ENCODE measurements around the gene TSPO.

The TSPO gene

DNA sequence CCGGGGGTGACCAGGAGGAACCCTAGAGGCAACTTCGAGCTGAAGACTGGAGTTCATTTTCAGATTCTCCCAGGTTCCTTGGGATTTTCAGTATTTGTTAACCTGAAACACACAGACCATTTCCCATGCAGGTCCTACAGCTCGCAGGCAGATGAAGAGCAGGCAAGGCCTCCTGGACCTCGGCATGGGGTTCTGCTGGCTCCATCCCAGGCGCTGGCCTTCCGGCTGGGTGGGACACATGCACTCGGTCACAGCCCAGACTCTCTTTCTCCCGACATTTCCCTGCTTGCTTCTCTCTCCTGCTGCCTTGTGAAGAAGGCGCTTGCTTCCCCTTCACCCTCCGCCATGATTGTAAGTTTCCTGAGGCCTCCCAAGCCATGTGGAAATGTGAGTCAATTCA lies 51.0 kb downstream of the TSPO start:
- no peak for DNase-seq (ENCODE audit: low read depth in 2 of 2)

DNA sequence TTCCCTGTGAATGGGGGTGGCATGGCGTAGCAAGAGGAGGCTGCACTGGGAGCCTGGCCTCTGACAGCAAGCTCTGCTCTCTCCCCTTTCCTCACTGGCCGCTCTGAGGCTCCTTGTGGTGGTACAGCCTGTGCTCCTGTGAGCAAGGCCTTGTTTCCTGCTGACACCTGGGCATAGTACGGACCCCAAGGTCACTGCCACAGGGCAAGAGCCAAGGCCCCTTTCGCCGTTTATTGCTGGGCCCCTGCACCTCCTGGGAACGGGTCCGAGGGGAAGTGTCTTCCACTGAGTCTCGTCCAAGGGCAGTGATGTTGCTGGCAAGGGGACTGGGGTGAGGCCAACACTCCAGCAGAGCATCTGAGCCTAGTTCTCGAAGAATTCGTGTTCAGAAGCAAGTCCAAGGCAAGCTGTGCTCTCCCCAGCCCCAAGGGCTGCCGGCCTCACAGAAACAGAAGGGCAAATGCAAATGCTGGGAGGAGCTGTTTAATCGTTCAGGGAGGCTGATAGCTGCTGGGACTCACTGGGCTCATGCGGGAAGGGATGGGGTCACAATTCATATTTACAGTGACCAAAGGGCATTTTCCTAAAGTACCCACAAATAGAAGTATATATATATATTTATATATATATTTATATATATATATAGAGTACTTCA lies 51.5 kb downstream of the TSPO start:
- no peak for DNase-seq (ENCODE audit: low read depth in 2 of 2)

DNA sequence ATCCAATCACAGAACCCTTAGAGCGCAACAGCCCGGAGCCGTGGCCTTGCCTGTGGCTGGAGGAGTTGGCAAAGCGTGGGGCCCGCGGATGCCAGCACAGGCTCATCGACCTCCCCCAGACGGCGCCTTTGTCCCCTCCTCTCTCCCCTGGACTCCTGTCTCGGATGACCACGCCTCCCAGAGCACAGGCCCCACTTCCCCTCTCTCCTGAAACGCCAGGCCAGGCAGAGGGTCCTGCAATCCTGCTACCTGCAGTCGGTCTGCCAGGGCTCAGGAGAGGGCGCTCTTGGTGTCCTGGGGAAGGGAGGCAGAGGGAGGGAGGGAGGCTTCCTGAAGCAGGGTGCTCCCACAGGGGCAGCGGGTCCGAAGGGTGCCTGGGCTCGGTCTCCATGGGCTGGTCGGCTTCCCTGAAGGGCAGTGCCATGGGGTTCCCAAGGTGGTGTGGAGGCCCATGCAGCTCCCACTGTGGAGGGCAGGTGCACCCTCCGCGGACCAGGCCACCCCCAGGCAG lies 52.2 kb downstream of the TSPO start:
- no peak for DNase-seq (ENCODE audit: low read depth in 2 of 2)

- peak in 1 of 2 donors; percentile 6 for DNase-seq (ENCODE audit: low read depth in 2 of 2)
These were observed 53.9 kb downstream of the TSPO start for GRCh38 chr22:43205261-43205691.

DNA sequence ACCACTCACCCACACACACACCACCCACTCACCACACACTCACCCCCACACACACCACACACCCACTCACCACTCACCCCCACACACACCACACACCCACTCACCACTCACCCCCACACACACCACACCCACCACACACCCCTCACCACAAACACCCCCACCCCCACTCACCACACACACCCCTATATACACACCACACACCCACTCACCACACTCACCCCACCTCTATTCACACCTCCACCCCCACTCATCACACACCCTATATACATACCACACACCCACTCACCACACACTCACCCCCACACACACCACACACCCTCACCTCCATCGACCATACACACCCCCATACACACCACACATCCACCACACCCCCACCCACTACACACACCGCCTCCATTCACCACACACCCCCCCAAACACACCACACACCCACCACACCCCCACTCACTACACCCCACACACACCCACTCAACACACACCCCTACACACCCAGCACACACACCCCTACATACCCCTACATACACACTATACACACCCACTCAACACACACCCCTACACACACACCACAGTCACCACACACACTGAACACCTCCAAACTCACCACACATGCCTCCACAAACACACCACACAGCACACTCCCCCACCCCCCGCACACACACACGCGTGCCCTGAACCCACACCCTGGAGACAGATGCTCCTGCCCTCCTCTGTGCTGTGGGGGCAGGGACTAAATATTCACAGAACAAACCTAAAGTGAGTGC lies 54.6 kb downstream of the TSPO start:
- peak in 1 of 2 donors; percentile 12 for DNase-seq (ENCODE audit: low read depth in 2 of 2)

DNA sequence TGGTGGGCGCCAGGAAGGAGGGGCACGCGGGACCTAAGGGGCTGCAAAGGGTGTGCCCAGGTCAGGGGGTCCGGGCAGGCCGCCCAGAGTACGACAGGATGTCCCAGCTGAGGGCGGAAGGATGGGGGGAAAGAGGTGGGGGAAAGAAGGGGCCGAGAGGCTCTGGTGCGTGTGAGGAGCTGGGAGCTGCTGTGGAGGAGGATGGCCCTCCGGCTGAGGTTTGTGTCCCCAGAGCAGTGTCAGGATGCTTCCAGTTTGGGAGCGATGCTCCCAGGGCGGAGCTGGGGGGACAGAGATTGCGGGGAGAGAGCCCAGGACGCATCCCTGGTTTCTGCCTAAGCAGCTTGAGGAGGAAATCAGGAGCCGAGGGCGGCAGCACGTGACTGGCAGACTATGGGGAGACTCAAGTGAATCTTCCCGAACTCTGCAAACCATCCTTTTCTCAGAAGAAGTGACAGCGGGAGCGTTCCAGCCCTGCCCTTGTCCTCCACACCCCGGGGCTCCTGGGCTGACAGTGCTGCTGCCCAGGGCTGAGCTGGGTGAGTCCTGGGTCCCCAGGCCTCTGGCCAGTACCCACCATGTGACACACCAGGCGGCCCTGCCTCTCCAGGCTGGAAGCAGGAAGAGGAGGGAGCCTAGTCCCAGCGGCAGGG lies 55.3 kb downstream of the TSPO start:
- no peak for DNase-seq (ENCODE audit: low read depth in 2 of 2)

GRCh38 chr22:43207386-43207785 lies 56.0 kb downstream of the TSPO start:
- no peak for DNase-seq (ENCODE audit: low read depth in 2 of 2)

DNA sequence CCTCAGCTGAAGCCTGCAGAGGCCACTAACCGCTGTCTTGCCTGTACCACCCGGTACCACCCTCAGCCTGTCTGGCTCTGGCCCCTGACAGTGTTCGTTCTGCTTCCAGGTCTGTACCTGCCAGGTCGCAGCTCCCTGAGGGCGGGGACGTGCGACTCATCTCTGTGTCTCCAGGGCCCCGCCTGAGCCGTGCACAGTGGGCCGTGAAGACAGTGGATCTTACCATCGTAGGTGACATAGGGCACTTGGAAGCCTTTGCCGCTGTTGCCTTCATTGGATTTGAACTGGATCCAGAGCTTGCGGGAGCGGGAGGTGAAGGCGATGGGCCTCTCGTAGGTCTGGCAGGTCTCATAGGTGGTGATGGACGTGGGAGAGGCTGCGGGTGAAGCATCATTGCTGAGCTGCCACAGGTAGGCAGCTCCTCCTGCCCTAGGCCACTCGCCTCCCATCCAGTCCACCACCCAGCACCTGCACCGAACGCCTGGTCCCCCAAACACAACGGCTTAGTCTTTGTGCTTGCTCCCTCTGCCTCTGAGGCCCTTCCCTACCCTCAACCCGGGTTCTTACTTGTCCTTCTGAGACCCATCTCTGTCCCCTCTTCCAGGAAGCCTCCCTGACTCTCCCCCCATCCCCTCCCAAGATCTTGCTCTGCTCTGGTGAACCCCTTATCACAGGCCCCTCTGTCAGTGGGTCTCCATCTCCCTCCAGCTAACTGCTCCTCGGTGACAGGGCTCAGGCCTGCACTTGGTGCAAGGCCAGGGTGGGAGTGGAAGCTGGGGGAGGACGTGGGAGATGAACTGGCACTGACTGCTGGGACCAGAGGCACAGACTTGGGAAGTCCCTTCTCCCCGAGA lies 56.7 kb downstream of the TSPO start:
- DNase-seq (ENCODE audit: low read depth in 2 of 2), result no peak

DNA sequence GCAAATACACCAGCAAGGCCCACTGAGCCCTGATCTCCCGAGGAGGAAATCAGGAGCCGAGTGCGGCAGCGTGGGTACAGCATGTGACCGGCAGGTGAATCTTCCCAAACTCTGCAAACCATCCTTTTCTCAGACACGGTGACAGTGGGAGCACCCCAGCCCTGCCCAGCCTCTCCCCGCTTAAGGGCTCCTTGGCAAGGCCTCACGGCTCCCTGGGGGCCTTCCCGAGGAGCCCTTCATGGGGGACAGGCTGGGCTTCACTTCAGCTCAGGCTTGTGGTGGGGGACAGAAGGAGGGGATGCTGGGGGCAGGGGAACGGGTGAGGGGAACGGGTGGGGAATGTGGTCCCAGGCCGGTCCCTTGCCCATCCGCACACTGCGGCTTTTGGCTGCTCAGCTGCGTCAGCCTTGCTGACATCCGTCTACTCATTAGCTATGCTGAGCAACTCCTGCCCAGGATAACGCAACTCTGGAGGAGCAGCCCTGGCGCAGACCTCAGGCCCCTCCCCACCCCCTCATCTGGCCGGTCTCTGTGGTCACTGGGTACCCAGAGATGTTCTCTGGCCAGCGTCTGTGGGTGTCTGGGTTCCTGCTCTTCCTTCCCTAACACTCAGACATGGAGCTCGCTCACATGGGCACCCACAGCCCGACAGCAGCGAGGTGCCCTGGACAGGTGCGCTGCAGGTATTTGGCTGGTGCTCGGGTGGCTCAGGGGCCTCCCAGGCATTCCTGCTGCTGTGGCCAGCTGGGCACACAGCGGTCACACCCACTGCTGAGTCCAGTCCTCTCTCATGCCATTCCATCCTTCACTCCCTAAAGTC lies 57.6 kb downstream of the TSPO start:
- DNase-seq (ENCODE audit: low read depth in 2 of 2), result no peak

DNA sequence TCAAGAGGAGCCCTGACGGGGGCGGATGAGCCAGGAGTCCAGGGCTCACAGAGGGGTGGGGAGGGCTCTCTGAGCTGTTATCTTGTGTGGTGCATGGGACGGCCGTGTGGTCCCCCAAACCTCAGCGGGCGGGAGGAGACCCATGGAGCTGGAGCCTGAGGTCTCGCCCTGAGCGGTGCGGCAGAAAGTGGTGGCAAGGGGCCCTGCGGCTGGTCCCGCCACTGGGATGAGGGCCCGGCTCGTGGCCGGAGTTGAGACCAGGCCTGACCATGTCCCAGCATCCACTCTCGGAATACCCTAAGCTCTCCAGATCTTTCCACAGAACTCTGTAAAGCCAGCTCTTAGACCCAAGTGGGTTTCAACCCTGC lies 58.1 kb downstream of the TSPO start:
- DNase-seq (ENCODE audit: low read depth in 2 of 2), result no peak

- no peak for DNase-seq (ENCODE audit: low read depth in 2 of 2)
These were observed 58.6 kb downstream of the TSPO start for GRCh38 chr22:43209971-43210370.

DNA sequence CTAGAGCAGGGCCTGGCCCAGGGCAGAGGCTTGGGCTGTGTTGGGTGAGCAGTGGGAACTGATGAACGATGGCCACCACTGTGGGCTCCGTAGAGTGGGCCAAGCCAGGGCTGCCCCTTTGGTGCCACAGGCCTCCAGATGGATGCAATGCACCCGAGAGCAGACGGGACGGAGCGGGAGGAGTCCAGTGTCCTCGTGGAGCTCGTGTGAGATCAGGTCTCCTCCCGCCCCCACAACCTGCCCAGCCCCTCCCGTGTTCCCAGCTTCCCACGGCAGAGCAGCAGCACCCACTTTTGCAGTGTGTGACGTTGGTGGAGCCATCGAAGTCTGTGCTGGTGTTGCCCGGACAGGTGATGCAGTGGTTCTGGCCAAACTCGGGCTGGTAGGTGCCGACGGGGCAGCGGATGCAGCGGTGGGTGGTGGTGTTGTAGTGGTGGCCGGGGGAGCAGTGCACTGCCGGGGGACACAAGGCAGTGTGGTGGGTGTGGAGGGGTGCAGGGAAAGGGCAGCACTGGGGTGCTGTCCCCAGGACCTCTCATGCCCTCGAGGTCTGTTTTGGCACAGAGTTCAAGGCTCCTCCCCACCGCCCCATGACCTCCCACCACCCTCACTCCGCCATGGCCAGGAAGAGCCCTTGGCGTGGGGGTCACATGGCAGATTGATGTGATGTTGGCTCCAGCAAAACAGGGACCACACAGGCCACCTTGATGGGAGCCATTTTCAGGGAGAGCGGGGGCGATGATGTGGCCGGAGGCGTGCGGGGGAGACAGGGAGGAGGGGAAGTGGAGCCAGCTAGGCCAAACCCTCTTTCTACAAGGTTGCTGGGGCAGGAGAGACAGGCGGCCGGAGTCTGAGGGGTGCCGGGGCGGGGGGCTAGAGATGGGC lies 59.5 kb downstream of the TSPO start:
- no peak for DNase-seq (ENCODE audit: low read depth in 2 of 2)

GRCh38 chr22:43211941-43212433 lies 60.6 kb downstream of the TSPO start:
- DNase-seq (ENCODE audit: low read depth in 2 of 2), result no peak

- no peak for DNase-seq (ENCODE audit: low read depth in 2 of 2)
These were observed 61.1 kb downstream of the TSPO start for GRCh38 chr22:43212434-43212952.
